Lower leg skin (tissue), 3 donors: ENCODE data around the gene KCNJ14.

Experiments
- CTCF ChIP-seq, 3 donors: fragments of 450-650 bp; IDR thresholded peaks; one replicate each; pipeline ENCODE4 v1.5.1; 2016; ENCODE audit warnings: antibody characterized with exemption in 3 of 3, mild to moderate bottlenecking in 3 of 3, moderate library complexity in 2 of 3
- POLR2A ChIP-seq, 2 donors: fragments of 450-650 bp; IDR thresholded peaks; one replicate each; pipeline ENCODE4 v1.6.1; 2016 to 2017; ENCODE audit warnings: antibody characterized with exemption in 2 of 2, mild to moderate bottlenecking in 1 of 2, moderate library complexity in 1 of 2

GRCh38 chr19:48454150-48454730 lies 1.1 kb upstream of the KCNJ14 start:
- TF ChIP-seq POLR2A (IDR thresholded peaks at IDR 0.05) (no peak), CTCF (IDR thresholded peaks at IDR 0.05) (no peak)
